GM23338 (cell line): ENCODE results near the gene SPDL1.

Source experiments
- CREB1 ChIP-seq: fragments of 250-450 bp; sonication (Bioruptor Pico); IDR thresholded peaks from 2 replicates; pipeline ENCODE4 v1.5.0; 2020; ENCODE audit warnings: low read depth, mild to moderate bottlenecking, moderate library complexity
- NANOG ChIP-seq: IDR thresholded peaks from 2 replicates; pipeline ENCODE4 v1.6.1; 2016; ENCODE audit warnings: antibody characterized with exemption, borderline replicate concordance
- POLR2AphosphoS5 ChIP-seq: IDR thresholded peaks from 2 replicates; pipeline ENCODE4 v1.6.1; 2016; ENCODE audit warnings: antibody characterized with exemption, low read depth
- TF ChIP-seq, protein P1 (sequence below), 2 experiments: fragments of 200-600 bp in 1 of 2; sonication (generic) in 1 of 2; conservative IDR thresholded peaks; 2 replicates each; pipeline versions ENCODE4 v1.5.1 to v1.6.1; 2016 to 2017; ENCODE audit warnings: antibody characterized with exemption in 2 of 2, low read depth in 2 of 2, mild to moderate bottlenecking in 2 of 2, moderate library complexity in 1 of 2
- TF ChIP-seq, protein P2 (sequence below): IDR thresholded peaks from one replicate; pipeline ENCODE4 v1.6.1; 2018; ENCODE audit warnings: antibody characterized with exemption; ENCODE audit not compliant: unreplicated experiment

DNA sequence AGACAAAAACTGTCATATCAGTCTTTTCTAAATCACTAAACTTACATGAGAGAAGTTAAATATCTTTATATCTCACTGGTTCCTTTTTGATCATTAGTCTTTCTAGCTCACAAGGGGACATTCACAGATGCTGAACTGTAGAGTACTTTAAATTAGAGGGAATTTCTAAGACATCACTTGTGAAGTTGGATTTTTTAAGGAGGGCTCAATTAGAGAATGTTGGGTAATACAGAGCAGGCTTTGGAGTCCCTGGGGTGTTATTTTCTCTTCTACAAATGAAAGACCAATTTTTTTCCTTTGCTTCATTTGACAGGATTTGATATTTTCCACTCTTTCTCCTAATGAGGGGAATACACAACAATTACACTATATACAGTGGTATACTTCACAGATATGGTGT lies 48.6 kb upstream of the SPDL1 start:
- TF ChIP-seq, protein P1, sequence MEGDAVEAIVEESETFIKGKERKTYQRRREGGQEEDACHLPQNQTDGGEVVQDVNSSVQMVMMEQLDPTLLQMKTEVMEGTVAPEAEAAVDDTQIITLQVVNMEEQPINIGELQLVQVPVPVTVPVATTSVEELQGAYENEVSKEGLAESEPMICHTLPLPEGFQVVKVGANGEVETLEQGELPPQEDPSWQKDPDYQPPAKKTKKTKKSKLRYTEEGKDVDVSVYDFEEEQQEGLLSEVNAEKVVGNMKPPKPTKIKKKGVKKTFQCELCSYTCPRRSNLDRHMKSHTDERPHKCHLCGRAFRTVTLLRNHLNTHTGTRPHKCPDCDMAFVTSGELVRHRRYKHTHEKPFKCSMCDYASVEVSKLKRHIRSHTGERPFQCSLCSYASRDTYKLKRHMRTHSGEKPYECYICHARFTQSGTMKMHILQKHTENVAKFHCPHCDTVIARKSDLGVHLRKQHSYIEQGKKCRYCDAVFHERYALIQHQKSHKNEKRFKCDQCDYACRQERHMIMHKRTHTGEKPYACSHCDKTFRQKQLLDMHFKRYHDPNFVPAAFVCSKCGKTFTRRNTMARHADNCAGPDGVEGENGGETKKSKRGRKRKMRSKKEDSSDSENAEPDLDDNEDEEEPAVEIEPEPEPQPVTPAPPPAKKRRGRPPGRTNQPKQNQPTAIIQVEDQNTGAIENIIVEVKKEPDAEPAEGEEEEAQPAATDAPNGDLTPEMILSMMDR (conservative IDR thresholded peaks at IDR 0.05; ENCODE audit: low read depth in 2 of 2): no peak
- no peak for TF ChIP-seq POLR2AphosphoS5
- TF ChIP-seq, protein P2, sequence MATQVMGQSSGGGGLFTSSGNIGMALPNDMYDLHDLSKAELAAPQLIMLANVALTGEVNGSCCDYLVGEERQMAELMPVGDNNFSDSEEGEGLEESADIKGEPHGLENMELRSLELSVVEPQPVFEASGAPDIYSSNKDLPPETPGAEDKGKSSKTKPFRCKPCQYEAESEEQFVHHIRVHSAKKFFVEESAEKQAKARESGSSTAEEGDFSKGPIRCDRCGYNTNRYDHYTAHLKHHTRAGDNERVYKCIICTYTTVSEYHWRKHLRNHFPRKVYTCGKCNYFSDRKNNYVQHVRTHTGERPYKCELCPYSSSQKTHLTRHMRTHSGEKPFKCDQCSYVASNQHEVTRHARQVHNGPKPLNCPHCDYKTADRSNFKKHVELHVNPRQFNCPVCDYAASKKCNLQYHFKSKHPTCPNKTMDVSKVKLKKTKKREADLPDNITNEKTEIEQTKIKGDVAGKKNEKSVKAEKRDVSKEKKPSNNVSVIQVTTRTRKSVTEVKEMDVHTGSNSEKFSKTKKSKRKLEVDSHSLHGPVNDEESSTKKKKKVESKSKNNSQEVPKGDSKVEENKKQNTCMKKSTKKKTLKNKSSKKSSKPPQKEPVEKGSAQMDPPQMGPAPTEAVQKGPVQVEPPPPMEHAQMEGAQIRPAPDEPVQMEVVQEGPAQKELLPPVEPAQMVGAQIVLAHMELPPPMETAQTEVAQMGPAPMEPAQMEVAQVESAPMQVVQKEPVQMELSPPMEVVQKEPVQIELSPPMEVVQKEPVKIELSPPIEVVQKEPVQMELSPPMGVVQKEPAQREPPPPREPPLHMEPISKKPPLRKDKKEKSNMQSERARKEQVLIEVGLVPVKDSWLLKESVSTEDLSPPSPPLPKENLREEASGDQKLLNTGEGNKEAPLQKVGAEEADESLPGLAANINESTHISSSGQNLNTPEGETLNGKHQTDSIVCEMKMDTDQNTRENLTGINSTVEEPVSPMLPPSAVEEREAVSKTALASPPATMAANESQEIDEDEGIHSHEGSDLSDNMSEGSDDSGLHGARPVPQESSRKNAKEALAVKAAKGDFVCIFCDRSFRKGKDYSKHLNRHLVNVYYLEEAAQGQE: no peak
- no peak for TF ChIP-seq CREB1
- TF ChIP-seq NANOG: no peak
